HG03025 (cell line): ENCODE results near the gene PSMC2.

Experiments used
- ATAC-seq: cut with Tn5 transposase; IDR thresholded peaks from one replicate; pipeline ENCODE4 v1.9.1; 2021; ENCODE audit warnings: mild to moderate bottlenecking, moderate library complexity; ENCODE audit not compliant: unreplicated experiment, low FRiP score

The PSMC2 gene

DNA sequence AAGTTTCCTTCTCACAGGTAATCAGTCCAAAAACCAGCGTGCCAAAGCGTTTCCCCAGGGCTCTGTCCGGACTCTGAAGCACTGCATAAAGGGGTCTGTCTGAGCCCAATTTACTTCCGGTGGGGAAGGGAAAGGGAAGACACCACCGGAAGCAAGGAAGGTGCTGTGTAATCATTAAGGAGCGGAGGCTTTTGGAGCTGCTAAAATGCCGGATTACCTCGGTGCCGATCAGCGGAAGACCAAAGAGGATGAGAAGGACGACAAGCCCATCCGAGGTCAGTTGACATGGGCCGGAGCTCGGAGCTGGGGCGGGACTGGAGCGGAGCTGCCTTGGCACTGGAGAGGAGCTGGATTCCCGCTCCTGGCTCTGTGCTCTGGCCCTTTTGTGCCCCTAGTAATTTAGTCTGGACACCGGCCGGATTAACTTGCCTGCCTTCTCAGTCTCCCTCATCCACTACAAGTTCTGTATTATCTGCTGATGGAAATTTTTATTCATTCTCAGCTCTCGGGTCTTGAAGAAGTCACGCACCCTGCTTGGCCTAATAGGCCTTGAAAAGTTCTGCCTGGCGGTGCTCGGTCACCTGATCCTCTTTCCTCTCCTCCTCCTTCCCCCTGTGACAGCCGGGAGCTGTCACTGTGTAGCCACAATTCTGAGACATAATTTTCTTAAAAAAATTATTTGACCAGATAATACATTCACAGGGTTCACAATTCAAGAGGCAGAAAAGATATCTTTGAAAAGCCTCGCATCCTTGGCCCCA lies at the start of gene PSMC2:
PSMC2 (plus strand) TSS at position 137 of the 761 bp plus-strand sequence; CDS start at position 206, 69 bp downstream.
- ATAC-seq = peak; percentile 62

DNA sequence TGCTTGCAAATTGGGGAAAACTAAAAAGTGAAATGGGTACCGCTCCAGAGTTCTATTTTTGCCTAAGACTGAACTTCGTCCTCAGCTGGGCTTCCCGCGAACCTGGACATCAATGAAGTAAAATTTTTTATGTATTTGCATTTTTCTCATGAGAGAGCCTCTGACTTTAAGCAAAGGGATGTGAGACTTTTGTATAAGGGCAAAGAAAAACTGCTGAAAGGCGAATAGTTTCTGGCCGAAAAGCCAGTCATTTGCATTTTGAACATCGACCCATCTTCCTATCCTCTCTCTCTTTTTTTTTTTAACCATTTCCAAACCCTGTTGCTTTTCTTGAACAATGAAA lies 49.6 kb upstream of the PSMC2 start:
- ATAC-seq = no peak

DNA sequence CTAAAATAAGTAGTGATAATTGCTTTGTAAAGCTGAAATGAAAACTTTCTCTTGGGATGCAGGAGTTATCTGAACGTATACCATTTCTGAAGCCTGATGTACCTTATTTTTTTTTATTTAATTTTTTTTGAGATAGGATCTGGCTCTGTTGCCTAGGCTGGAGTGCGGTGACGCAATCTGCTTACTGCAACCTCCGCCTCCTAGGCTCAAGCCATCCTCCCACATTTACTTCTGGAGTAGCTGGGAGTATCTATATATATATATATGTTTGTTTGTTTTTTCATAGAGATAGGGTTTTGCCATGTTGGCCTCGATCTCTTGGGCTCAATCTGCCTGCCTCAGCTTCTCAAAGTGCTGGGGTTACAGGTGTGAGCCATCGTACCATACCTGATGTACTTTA lies 47.8 kb upstream of the PSMC2 start:
- no peak for ATAC-seq

DNA sequence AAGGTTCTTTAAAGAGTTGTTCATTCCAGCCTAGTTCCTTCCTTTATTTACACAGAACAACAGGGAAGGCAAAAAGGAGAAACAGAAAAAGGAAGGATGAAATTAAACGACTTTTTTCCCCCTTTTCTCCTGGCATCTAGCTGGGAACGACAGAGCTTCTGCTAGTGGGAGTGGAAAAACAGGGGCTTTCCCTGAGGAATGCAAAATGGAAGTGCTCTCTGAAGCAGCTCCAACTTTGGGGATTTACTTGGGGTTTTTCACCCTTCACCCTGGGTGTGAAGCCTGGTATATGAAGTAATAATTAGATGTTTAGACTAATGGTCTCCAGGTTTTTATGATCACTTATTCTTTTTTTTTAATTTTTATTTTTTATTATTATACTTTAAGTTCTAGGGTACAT lies 46.0 kb upstream of the PSMC2 start:
- ATAC-seq = no peak

DNA sequence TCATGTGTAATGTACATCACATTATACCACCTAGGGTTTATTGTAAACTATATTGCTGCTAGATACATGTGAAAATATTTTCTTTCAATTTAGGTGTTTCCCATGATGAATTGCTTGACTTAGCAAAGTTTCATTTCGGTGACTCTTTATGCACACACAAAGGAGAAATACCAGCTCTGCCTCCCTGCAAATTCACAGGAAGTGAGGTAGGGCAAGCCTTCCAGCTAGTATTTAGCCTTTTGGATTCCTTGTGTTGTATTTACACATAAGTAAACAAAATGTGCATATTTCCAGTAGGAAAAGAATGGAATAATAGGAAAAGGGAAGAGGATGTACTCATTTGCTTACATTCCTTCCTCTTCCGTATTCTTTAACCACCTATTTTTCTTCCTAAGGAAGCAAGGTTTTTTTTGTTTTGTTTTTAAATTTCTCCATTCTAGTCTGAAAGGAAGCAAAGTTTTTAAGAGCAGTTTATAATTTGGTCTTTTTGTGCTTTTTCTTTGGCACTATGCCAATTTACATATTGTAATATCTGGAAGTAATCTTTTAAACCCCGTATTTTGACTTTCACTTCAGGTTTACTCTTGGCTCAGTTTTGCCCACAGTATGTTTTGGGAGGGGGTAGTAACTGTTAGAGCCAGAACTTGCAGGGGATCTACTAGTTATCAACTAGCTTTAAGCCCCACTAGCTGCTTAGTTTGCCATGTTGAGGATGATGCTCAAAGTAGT lies 39.8 kb upstream of the PSMC2 start:
- no peak for ATAC-seq

DNA sequence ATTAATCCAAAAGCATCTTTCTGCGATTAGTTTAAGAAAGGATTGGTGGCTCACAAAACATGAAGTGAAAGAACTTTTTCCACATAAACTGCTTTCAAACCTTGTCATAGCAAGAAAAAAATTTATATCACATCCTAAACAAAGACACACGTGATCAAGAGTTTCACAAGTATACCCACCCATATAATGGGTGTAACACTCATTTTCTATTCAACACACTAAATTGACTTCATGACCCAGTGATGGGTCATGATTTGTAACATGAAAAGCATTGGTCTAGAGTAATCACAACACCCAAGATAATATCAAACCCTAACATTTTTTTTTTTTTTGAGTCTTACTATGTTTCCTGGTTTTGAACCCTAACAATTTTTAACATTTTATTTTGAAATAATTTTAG lies 32.6 kb upstream of the PSMC2 start:
- ATAC-seq = no peak

DNA sequence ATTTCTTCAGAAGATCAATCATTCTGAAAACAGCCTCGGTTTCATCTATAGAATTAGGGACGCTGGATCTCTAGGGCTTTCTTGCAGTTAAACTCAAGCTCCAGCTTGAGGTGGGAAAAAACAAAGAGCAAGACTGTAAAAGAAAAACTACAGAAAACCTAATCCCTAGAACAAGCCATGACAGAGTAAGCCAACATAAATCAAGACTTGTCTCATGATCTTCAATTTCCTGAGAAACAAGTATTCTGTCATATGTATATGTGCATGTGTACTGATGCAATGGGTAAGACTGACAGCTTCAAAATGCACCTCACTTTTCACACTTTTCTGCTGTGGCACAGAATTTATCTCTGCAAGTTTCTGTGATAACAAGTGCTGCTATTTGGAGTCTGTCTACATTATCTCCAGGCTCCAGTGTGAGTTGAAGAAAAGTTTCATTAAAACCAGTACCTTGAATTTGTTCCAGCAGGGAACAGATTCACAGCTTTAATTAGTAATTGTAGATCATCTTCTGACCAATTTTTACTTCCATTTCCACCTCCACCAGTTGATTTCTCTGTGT lies 31.0 kb upstream of the PSMC2 start:
- no peak for ATAC-seq

DNA sequence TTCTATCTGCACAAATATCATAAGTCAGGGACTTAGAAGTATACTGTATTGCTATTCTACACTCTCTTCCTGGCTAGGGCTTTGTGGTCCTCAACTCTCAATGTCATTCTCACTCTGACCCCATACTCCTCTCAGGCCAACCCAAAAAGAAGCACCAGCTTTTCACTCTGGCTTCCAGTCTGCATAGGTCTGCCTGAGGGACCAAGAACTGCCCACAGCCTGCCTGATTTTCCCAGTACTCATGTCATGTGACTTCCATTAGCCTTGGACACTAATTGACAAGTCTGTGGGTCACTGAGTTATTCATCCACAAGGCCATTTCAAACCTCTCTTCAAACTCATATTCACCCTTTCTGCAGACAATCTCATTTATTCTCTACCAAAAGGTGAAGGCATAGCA lies 30.4 kb upstream of the PSMC2 start:
- no peak for ATAC-seq

DNA sequence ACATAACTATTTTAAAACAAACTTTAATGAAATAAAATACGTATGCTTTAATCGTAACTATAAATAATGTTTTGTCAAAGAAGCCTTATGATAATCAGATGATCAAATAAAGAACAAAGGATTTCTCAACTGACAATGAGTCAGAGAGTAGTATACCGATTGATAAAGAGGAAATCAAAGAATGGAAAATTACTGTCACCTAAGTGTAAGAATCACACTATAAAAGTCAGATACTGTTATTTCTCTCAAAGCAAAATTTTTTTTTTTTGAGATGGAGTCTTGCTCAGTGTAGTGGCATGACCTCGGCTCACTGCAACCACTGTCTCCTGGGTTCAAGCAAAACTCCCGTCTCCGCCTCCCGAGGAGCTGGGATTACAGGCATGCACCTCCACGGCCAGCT lies 21.7 kb upstream of the PSMC2 start:
- ATAC-seq = no peak

DNA sequence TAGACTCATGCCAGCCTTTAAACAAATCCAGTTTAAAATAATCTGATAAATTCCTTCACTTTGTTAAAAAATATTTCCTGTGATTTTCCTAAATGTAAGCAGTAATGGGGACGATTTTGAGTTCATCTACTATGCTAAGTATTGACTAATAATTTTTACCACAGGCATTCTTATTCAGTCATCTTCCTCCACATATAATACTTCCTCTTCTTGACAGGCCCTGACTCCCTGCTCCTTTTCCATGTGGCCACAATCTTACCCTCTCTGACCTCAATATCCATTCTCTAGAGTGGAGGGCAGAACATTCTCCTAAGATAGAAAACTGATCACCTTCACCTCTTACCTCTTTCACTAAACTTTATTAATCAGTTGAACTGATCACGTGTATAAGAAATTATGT lies 10.7 kb upstream of the PSMC2 start:
- ATAC-seq = no peak

DNA sequence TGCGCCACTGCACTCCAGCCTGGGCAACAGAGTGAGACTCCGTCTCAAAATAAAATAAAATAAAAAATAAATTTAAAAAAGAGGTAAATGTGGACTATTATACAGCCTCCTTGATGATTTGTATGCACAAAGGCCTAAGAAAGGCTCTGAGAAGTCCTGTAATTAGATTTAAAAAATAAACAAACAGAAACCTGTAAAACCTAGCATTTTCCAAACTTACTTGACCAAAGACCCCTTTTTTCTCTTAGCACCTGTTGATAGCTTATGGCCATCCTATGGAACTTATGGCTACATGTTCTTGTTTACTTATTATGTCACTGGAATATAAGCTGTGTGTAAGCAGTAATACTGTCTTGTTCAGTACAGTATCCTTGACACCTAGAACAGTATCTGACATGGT lies 8.6 kb upstream of the PSMC2 start:
- ATAC-seq = no peak

DNA sequence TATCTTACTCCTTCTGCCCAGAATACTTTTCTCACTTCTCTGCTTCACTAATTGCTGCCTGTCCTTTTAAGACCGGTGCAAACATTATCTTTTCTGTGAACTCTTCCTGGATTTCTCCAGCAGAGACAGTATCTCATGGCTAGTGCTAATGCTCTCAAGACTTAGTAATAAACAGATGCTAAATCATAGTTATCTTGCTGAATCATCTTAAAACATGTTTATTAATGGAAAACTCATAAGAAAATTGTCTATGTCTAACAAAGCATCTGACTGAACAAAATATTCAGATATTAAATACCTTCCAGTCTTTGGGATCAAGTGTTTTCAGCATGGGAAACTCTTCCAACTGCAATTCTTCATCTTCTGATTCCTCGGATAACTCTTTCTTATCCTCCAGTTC lies 6.0 kb upstream of the PSMC2 start:
- no peak for ATAC-seq

DNA sequence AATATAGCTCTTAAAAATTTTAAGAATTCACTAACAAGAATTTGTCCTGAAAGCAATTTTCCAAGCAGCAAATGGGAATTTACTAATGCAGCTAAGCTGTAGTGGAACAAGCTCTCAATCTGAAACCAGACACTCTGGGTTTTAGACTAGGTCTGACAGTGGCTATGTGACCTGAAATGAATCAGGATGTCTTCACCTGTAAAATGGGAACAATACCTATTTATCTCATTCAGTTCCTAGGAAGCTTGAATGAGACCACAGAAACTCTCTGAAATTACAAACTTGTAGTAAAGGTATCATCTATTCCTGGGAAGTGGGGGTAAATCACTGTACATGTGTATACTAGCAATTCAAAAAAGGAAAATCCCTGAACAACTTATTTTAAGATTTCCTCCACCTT lies 4.1 kb upstream of the PSMC2 start:
- ATAC-seq = no peak

DNA sequence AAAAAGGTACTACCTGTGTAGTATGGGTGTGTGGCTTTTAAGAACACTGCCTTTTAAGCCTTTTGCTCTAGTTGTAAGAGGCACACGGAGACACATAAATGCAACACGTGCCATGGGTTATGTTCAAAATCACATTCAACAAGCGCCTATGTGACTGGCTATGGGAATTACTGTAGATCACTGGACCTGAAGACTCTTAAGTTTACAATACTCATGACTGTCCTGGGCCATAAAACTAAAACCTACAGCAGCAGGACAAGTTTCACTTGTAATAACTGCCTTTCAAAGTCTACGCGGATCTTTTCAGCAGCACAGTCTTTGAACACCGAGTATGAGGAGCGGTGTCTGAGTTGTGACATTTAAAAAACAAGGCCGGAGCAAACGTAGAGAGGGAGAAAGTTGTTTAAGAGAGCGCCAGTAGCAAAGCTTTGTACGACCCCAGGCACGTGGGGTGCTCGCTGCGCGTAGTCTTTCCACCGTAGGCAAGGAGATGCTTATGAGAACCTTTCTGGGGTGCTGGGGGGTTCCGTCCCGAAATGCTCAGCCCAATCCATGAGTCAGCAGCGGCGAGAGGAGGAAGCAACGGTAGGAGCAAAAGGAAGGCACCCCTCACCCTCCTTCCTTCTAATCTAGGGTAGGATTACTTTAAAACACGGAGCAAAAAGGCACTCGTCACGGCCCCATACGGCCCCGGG lies 3.5 kb upstream of the PSMC2 start:
- ATAC-seq = peak; percentile 23

DNA sequence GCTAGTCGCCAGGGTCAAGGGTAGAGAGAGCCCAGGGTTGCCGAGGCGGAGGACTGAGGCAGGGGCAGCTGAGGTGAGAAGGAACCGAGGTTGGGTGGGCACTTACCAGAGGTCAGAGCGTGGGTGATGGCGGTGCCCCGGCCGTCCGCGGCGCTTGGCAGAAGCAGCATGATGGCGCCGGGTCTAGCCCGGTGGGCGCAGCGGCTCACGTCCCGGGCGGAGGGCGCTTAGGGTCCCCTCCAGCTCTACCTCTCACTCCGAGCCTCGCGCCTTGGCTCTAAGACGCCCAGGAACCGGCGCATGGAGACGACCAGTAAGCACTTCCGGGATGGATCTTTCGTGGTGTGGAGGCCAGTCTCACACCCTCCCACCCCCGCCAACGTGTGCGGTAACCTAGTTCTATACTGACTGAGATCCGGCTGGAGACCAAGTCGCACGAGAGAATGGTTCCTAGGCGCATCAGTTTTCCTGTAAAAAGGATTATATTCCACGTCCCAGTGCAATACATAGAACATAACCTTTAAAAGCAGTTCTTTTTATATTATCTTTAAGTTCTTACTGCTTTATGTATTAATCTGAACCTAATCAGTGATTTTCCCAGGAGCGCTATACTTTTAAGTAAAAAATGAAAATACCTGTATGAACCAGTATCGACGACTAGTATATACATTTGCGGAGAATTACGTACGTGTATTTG lies 2.8 kb upstream of the PSMC2 start, which contains the start of gene DNAJC2:
DNAJC2 (minus strand) TSS at position 315 of the 697 bp plus-strand sequence; CDS start at position 170, 145 bp downstream.
- ATAC-seq = peak; percentile 78

DNA sequence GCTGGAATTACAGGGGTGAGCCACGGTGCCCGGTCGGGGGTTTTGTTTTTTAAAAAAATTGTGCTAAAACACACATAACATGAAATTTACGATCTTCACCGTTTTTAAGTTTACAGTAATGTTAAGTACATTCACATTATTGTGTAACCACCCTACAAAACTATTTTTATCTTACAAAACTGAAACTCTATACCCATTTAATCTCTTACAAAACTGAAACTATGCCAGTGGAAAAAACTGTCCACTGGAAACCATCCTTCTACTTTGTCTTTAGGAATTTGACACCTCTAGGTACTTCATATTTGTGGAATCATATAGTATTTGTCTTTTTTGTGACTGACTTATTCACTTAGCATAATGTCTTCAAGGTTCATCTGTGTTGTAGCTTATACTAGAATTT lies 1.0 kb upstream of the PSMC2 start:
- ATAC-seq = no peak

DNA sequence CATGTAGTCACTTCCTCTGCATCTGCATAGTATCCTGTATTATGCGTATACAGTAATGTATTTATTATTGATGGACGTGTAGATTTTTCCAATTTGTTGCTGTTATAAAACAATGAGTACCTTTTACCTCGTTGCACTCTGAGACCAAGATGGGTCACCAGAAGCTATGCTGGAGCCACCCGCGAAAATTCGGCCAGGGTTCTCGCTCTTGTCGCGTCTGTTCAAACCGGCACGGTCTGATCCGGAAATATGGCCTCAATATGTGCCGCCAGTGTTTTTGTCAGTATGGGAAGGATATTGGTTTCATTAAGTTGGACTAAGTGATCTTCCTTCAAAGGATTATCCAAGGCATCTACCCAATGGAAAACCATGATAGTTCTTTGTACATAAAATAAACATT lies 1.0 kb downstream of the PSMC2 start:
- ATAC-seq = no peak

DNA sequence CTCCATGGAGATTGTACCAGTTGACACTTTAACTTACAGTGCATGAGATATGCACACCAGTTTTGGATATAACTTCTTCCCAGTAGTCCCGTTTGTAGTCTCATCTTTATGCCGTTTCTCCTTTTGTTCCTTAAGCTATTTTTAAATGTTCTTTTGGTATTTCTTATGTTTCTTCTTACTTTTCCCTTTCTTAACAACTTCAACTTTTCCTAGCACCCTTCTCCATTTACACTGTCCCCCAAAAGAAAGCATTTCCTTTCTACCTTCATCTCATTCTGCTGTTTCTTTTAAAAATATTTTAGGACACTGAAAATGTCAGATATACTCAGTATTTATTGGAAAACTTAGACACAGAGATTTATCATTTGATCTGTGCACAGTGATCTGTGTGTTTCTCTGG lies 1.5 kb downstream of the PSMC2 start:
- ATAC-seq = no peak

DNA sequence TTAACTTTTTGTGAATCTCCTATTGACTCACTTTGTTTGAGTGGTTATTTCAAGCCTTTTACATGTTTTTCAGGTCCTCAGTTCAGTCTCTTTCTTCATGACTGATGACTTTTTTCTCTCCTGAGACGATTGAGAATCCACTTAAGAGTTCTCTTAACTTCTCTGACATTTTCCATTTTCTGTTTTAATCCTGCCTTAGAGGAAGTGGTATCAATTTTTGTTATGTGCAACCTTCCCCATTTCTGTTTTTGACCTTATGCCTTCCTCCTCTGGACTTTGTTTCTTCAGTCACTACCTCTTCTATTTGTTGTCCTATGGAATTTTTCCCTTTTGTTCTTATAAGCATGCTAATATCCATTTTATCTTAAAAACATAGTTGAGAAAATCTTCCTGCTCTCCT lies 2.4 kb downstream of the PSMC2 start:
- no peak for ATAC-seq

DNA sequence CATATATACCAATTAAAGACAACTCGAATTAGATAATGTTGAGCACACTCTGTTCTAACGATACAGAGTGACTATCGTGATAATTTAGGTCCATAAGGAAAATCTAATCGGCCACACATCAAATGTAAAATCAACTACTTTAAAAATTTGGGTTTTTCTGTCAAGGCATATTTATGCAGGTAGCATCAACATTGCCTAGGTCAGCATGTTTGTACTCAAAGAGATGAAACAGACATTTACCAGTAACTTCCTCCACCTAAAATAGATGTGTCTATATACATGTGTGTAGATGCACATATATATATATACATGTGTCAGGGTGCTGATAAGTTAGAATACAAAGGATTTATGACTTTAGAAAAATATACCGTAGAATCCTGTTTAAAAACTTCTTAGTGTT lies 22.0 kb downstream of the PSMC2 start:
- no peak for ATAC-seq
